ENCODE results near the gene CLEC2D. TPM values are rescaled to one million over a fixed set of nuclear protein-coding genes. Genes with fewer than 3 reads are reported as not detected.
"Not testable (repeated sequence)": the region's sequence is repeated elsewhere in the genome, so short reads cannot be mapped to it uniquely, and the experiment has no call there.

The CLEC2D gene
- total and polyA plus RNA-seq, 4 experiments from 2014 or later, result 241 to 297 (median 291) TPM

- no peaks in the 10 kb centered on the region for H3K27me3 ChIP-seq (ENCODE audit: insufficient read depth, low read length)
- H3K27ac ChIP-seq (ENCODE audit: low read depth, low read length), result peak overlapping the region; percentile 66
- ChIA-PET CTCF (ENCODE audit: partially characterized antibody) (interaction anchor here (0.8 to 9.7 kb wide), 43 partner anchors 9 to 383 kb away, joined by 3 to 234 read pairs (median 6); partner anchors contain the start of gene CD69), POLR2A (ENCODE audit: partially characterized antibody) (interaction anchor here (0.7 to 4.9 kb wide), 25 partner anchors 8 to 758 kb away, joined by 3 to 100 read pairs (median 7); partner anchors contain the start of genes CLEC2D, KLRB1 and M6PR)
- no peaks in the 10 kb centered on the region for H3K9me3 ChIP-seq (ENCODE audit: control insufficient read depth in 1 of 2, low read length in 2 of 2)
- H3K4me3 ChIP-seq (ENCODE audit: low read length in 2 of 2), result peak overlapping the region; percentile 4 to 29
- peaks cover 47 to 59% (median 49%) of the 10 kb centered on the region in 4 donors for H3K4me1 Mint-ChIP-seq
- peaks cover 2 to 11% (median 5%) of the 10 kb centered on the region in 8 donors for H3K9me3 Mint-ChIP-seq
- H3K4me3 Mint-ChIP-seq, result peak overlapping the region; percentile 60 to 82 (median 77)
- peaks cover 44% of the 10 kb centered on the region for H3K4me1 ChIP-seq (ENCODE audit: insufficient read depth, low read length)
- DNase-seq, result peak; percentile 72 to 75 (median 74)
- H3K27ac Mint-ChIP-seq, result peak overlapping the region; percentile 87 to 97 (median 96)
- H3K27me3 Mint-ChIP-seq, result no peaks in the 10 kb centered on the region
- intact Hi-C loops (cut with micrococcal nuclease), result loop anchor here (1.0 kb wide), 6 partner anchors 21 to 377 kb away; no protein-coding TSS in a partner anchor
- no peaks in the 10 kb centered on the region for H3K36me3 ChIP-seq (ENCODE audit: insufficient read depth, low read length)
- H3K36me3 Mint-ChIP-seq, result peaks cover 9 to 11% of the 10 kb centered on the region in 2 donors
Measured at GRCh38 chr12:9707864-9708808, 38.6 kb downstream of the CLEC2D start.

DNA sequence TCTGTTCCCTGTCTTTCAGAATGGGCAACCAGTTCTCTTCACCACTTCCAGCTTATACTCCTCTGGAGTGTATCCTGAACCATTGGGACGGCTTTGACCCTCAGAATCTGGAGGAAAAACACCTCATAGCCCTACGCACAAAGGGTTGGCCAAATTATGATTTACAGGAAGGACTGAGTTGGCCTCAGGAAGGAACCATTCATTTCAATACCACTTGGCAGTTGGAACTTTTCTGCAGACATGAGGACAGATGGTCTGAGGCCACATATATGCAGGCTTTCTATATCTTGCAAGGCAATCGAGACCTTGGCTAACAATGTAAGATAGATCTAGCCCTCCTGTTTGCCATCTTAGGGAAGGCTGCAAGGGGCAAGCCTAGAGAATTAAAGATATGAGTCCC lies 39.3 kb downstream of the CLEC2D start:
- ChIA-PET CTCF (ENCODE audit: partially characterized antibody) (interaction anchor here (0.8 to 9.7 kb wide), 33 partner anchors 9 to 383 kb away, joined by 3 to 234 read pairs (median 7); no protein-coding TSS in a partner anchor), POLR2A (ENCODE audit: partially characterized antibody) (interaction anchor here (0.9 to 4.9 kb wide), 18 partner anchors 9 to 378 kb away, joined by 3 to 100 read pairs (median 10); partner anchors contain the start of gene CLEC2D)
- H3K36me3 Mint-ChIP-seq, result peaks cover 9 to 11% of the 10 kb centered on the region in 2 donors
- H3K27ac ChIP-seq (ENCODE audit: low read depth, low read length), result peak overlapping the region; percentile 66
- H3K4me3 Mint-ChIP-seq, result no peak overlapping the region
- H3K27me3 Mint-ChIP-seq, result no peaks in the 10 kb centered on the region
- no peaks in the 10 kb centered on the region for H3K9me3 ChIP-seq (ENCODE audit: control insufficient read depth in 1 of 2, low read length in 2 of 2)
- peaks cover 47 to 59% (median 50%) of the 10 kb centered on the region in 4 donors for H3K4me1 Mint-ChIP-seq
- no peak for DNase-seq
- intact Hi-C loops (cut with micrococcal nuclease), result loop anchor here (1.0 kb wide), 5 partner anchors 33 to 378 kb away; no protein-coding TSS in a partner anchor
- H3K9me3 Mint-ChIP-seq, result peaks cover 2 to 11% (median 5%) of the 10 kb centered on the region in 8 donors
- no peaks in the 10 kb centered on the region for H3K36me3 ChIP-seq (ENCODE audit: insufficient read depth, low read length)
- peaks cover 37% of the 10 kb centered on the region for H3K4me1 ChIP-seq (ENCODE audit: insufficient read depth, low read length)
- H3K27ac Mint-ChIP-seq, result peak overlapping the region in 6 of 7 donors; percentile 71 to 97 (median 90)
- H3K27me3 ChIP-seq (ENCODE audit: insufficient read depth, low read length), result no peaks in the 10 kb centered on the region
- H3K4me3 ChIP-seq (ENCODE audit: low read length in 2 of 2), result no peak overlapping the region

DNA sequence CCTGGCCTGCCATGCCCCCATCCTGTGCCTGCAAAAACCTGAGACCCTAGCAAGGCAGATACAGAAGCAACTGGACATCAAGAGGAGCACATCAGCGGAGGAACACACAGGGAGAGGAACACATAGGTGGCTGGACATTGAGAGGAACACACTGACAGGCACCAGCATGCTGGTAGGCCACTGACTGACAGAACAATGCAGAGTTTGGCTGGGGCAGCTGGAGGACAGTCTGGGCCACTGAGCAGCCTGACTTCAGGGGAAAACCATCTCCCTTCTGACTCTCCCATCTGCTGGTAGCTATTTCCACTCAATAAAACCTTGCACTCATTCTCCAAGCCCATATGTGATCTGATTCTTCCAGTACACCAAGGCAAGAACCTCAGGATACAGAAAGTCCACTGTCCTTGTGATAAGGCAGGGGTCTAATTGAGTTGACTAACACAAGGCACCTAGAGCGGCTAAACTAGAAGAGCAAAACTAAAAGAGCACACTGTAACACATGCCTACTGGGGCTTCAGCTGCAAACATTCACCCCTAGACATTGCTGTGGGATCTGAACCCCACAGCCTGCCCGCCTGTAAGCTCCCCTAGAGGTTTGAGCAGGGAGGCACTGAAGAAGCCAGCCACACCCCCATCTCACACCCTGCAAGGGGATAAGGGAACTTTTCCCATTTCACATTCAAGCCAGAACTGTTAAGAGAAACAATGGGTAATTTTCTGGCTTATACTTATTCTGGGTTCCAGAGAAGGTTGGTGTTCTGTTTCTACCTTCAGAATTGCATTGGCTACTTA lies 41.3 kb downstream of the CLEC2D start:
- Histone ChIP-seq H3K27me3 (ENCODE audit: insufficient read depth, low read length) (no peaks in the 10 kb centered on the region), H3K9me3 (ENCODE audit: control insufficient read depth in 1 of 2, low read length in 2 of 2) (no peaks in the 10 kb centered on the region), H3K4me3 (ENCODE audit: low read length in 2 of 2) (no peak overlapping the region), H3K36me3 (ENCODE audit: insufficient read depth, low read length) (no peaks in the 10 kb centered on the region), H3K4me1 (ENCODE audit: insufficient read depth, low read length) (peaks cover 31% of the 10 kb centered on the region), H3K27ac (ENCODE audit: low read depth, low read length) (no peak overlapping the region)
- Mint-ChIP-seq H3K4me3 (no peak overlapping the region), H3K36me3 (peaks cover 5 to 9% of the 10 kb centered on the region in 2 donors), H3K4me1 (peaks cover 34 to 44% (median 38%) of the 10 kb centered on the region in 4 donors), H3K27me3 (no peaks in the 10 kb centered on the region), H3K9me3 (peaks cover 0 to 6% (median 2%) of the 10 kb centered on the region in 8 donors), H3K27ac (peak overlapping the region; percentile 18 to 78 (median 63))
- ChIA-PET POLR2A (ENCODE audit: partially characterized antibody) (interaction anchor here (0.8 to 3.0 kb wide), 7 partner anchors 17 to 77 kb away, joined by 3 to 15 read pairs (median 4); no protein-coding TSS in a partner anchor), CTCF (ENCODE audit: partially characterized antibody) (interaction anchor here (0.7 to 9.7 kb wide), 9 partner anchors 9 to 243 kb away, joined by 3 to 234 read pairs (median 4); no protein-coding TSS in a partner anchor)
- DNase-seq, result no peak
- intact Hi-C loops (cut with micrococcal nuclease), result no loop called here

- peaks cover 0 to 2% (median 0%) of the 10 kb centered on the region in 8 donors for H3K9me3 Mint-ChIP-seq
- H3K27ac Mint-ChIP-seq, result peak overlapping the region in 3 of 7 donors; percentile 26 to 52 (median 36)
- peaks cover 25 to 41% (median 31%) of the 10 kb centered on the region in 4 donors for H3K4me1 Mint-ChIP-seq
- peaks cover 0 to 2% of the 10 kb centered on the region in 2 donors for H3K36me3 Mint-ChIP-seq
- no peaks in the 10 kb centered on the region for H3K27me3 Mint-ChIP-seq
- CTCF ChIA-PET (ENCODE audit: partially characterized antibody), result interaction anchor here (1.0 to 9.7 kb wide), 7 partner anchors 12 to 244 kb away, joined by 3 to 234 read pairs (median 4); no protein-coding TSS in a partner anchor
- Histone ChIP-seq H3K27ac (ENCODE audit: low read depth, low read length) (no peak overlapping the region), H3K4me3 (ENCODE audit: low read length in 2 of 2) (no peak overlapping the region), H3K27me3 (ENCODE audit: insufficient read depth, low read length) (no peaks in the 10 kb centered on the region), H3K9me3 (ENCODE audit: control insufficient read depth in 1 of 2, low read length in 2 of 2) (no peaks in the 10 kb centered on the region), H3K36me3 (ENCODE audit: insufficient read depth, low read length) (no peaks in the 10 kb centered on the region), H3K4me1 (ENCODE audit: insufficient read depth, low read length) (peaks cover 23% of the 10 kb centered on the region)
- POLR2A ChIA-PET (ENCODE audit: partially characterized antibody), result interaction anchor here (0.8 to 3.0 kb wide), 8 partner anchors 8 to 78 kb away, joined by 3 to 15 read pairs (median 4); no protein-coding TSS in a partner anchor
- no peak overlapping the region for H3K4me3 Mint-ChIP-seq
- no peak for DNase-seq
- intact Hi-C loops (cut with micrococcal nuclease), result no loop called here
Measured at GRCh38 chr12:9711664-9712063, 42.2 kb downstream of the CLEC2D start.

GRCh38 chr12:9713032-9713558 lies 43.6 kb downstream of the CLEC2D start:
- H3K4me3 Mint-ChIP-seq; H3K36me3 ChIP-seq (ENCODE audit: insufficient read depth, low read length); DNase-seq; H3K27me3 Mint-ChIP-seq; H3K27ac ChIP-seq (ENCODE audit: low read depth, low read length); H3K4me1 ChIP-seq (ENCODE audit: insufficient read depth, low read length); H3K36me3 Mint-ChIP-seq; intact Hi-C loops (cut with micrococcal nuclease); H3K9me3 Mint-ChIP-seq; H3K27me3 ChIP-seq (ENCODE audit: insufficient read depth, low read length); H3K9me3 ChIP-seq (ENCODE audit: control insufficient read depth in 1 of 2, low read length in 2 of 2); H3K4me3 ChIP-seq (ENCODE audit: low read length in 2 of 2): not testable (repeated sequence)
- peak overlapping the region in 1 of 7 donors; percentile 31 for H3K27ac Mint-ChIP-seq
- POLR2A ChIA-PET (ENCODE audit: partially characterized antibody), result interaction anchor here (1.2 to 3.0 kb wide), 2 partner anchors 29 to 79 kb away, joined by 3 to 15 read pairs; no protein-coding TSS in a partner anchor
- H3K4me1 Mint-ChIP-seq, result peaks cover 14 to 27% (median 19%) of the 10 kb centered on the region in 4 donors
- CTCF ChIA-PET (ENCODE audit: partially characterized antibody), result interaction anchor here (1.5 kb wide), 1 partner anchor 96 kb away, joined by 3 read pairs; no protein-coding TSS in a partner anchor
